Fibroblast of lung (primary cell): ENCODE data around the gene IPP.

Experiments
- EZH2 ChIP-seq: IDR thresholded peaks from 2 replicates; pipeline ENCODE4 v1.5.1; 2012; ENCODE audit warnings: low read length, control low read depth, mild to moderate bottlenecking; ENCODE audit errors: missing control alignments
- TF ChIP-seq, protein P1 (sequence below), 2 donors: IDR thresholded peaks in 1 of 2; conservative IDR thresholded peaks in 1 of 2; 1 replicate in 1 of 2; 2 replicates in 1 of 2; pipeline ENCODE4 v1.5.1; 2011 to 2012; ENCODE audit warnings: low read length in 2 of 2, control low read depth in 1 of 2, inconsistent platforms in 1 of 2, low read depth in 1 of 2, mild to moderate bottlenecking in 1 of 2

DNA sequence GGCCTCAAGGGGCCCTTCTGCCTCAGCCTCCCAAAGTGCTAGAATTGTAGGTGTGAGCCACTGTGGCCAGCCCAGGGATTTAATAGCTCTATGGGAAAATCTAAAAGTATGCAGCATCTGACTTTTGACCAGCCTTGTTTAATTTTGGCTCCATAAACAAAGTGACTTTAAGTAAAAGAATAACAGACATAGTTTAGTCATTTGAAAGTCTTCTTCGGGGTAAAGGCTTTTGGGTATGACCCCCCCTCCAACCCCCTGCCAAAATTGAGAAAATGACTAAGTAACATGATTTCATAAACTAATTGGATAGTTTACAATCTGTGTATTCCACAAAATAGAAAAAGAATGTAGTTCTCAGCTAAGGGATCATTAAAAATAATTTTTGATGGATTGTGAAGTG is 81.1 kb downstream of the IPP start:
- TF ChIP-seq, protein P1, sequence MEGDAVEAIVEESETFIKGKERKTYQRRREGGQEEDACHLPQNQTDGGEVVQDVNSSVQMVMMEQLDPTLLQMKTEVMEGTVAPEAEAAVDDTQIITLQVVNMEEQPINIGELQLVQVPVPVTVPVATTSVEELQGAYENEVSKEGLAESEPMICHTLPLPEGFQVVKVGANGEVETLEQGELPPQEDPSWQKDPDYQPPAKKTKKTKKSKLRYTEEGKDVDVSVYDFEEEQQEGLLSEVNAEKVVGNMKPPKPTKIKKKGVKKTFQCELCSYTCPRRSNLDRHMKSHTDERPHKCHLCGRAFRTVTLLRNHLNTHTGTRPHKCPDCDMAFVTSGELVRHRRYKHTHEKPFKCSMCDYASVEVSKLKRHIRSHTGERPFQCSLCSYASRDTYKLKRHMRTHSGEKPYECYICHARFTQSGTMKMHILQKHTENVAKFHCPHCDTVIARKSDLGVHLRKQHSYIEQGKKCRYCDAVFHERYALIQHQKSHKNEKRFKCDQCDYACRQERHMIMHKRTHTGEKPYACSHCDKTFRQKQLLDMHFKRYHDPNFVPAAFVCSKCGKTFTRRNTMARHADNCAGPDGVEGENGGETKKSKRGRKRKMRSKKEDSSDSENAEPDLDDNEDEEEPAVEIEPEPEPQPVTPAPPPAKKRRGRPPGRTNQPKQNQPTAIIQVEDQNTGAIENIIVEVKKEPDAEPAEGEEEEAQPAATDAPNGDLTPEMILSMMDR (conservative IDR thresholded peaks at IDR 0.05 in 1 of 2, IDR thresholded peaks at IDR 0.05 in 1 of 2; ENCODE audit: low read depth in 1 of 2, low read length in 2 of 2) = no peak
- no peak for TF ChIP-seq EZH2
